ENCODE results near the gene CCDC6.
"Not testable (repeated sequence)": the region's sequence is repeated elsewhere in the genome, so short reads cannot be mapped to it uniquely, and the experiment has no call there.

Gene CCDC6

DNA sequence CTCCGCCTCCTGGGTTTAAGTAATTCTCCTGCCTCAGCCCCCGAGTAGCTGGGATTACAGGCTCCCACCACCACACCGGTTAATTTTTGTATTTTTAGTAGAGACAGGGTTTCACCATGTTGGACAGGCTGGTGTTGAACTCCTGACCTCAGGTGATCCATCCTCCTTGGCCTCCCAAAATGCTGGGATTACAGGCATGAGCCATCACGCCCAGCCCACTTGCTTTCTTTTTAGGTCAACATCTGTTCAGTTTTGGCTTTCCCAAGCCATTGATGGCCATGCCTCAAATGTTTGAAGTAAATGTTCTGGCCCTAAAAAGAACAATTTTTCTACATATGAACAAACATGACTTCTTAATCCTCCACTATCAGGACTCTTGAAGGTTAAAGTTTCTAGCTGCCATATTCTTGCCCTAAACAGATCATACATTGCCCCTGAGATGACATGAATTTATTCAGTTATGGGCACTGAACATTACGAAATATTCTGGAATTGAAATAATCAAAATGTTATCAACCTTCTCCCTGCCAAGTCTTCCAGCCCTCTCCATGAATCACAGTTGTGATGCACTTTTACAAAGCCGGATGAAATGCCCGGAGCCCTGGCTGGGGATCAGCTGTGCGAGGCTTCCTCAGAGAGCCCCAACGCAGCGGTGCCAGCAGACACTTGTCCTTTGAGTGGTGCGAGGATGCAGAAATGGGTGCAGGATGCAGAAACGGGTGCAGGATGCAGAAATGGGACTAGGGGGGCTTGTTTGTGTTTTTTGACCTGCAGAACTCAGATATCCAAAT, 156.0 kb downstream of the CCDC6 start:
- POLR2A ChIA-PET, result no interaction called here
- no peak for DNase-seq (ENCODE audit: extremely low spot score)
- no peak for TF ChIP-seq HDGF (IDR thresholded peaks at IDR 0.05; ENCODE audit: borderline replicate concordance)
- no peak for TF ChIP-seq ARNT (IDR thresholded peaks at IDR 0.05)
- no peak for TF ChIP-seq NFRKB (IDR thresholded peaks at IDR 0.05)
- TF ChIP-seq ZNF384 (IDR thresholded peaks at IDR 0.05), result no peak
- no peak for TF ChIP-seq FOXA1 (IDR thresholded peaks at IDR 0.05)
- no peak for TF ChIP-seq LEF1 (IDR thresholded peaks at IDR 0.05; ENCODE audit: borderline replicate concordance)
- CTCF ChIA-PET, result no interaction called here

DNA sequence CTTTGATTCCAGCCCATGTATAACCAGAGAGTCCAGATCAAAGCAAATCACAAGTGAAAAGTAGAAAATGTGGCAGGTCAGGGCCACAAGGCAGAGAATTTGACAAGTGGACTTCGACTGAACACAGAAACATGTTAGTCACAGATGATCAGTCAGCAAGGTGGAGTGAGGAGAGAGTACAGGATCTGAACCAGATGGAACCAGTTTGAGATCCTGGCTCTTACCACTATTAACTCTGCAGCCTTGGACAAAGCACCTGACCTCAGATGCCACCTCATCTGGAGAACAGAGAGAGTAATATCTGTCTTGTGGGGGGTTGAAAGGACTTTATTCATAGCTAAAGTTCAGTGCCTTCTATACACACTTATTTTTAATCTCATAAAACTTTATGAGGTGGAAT, 157.5 kb downstream of the CCDC6 start:
- POLR2A ChIA-PET, result no interaction called here
- CTCF ChIA-PET, result no interaction called here

GRCh38 chr10:59745163-59745650, 161.1 kb downstream of the CCDC6 start:
- no peak for DNase-seq (ENCODE audit: extremely low spot score)
- TF ChIP-seq ZNF384 (IDR thresholded peaks at IDR 0.05), result no peak
- TF ChIP-seq FOXA1 (IDR thresholded peaks at IDR 0.05), result no peak
- no peak for TF ChIP-seq CTBP1 (IDR thresholded peaks at IDR 0.05; ENCODE audit: borderline replicate concordance)
- no peak for TF ChIP-seq FOXM1 (IDR thresholded peaks at IDR 0.05; ENCODE audit: borderline replicate concordance)
- TF ChIP-seq TARDBP (IDR thresholded peaks at IDR 0.05), result no peak
- TF ChIP-seq ELF4 (IDR thresholded peaks at IDR 0.05), result no peak
- TF ChIP-seq LEF1 (IDR thresholded peaks at IDR 0.05; ENCODE audit: borderline replicate concordance), result no peak
- no peak for TF ChIP-seq HDGF (IDR thresholded peaks at IDR 0.05; ENCODE audit: borderline replicate concordance)
- TF ChIP-seq BHLHE40 (IDR thresholded peaks at IDR 0.05; ENCODE audit: borderline replicate concordance), result no peak
- no peak for TF ChIP-seq SP1 (IDR thresholded peaks at IDR 0.05)
- TF ChIP-seq FOXK2 (IDR thresholded peaks at IDR 0.05), result no peak
- TF ChIP-seq L3MBTL2 (conservative IDR thresholded peaks at IDR 0.05), result no peak
- TF ChIP-seq ARNT (IDR thresholded peaks at IDR 0.05), result no peak
- TF ChIP-seq SUZ12 (IDR thresholded peaks at IDR 0.05), result no peak
- POLR2A ChIA-PET, result interaction anchor here (0.6 kb wide), 1 partner anchor 43 kb away, joined by 3 read pairs; no protein-coding TSS in a partner anchor
- CTCF ChIA-PET, result no interaction called here

More for the DNA sequence above, 157.5 kb downstream of the CCDC6 start:
- DNase-seq (ENCODE audit: extremely low spot score), result no peak
- no peak for TF ChIP-seq CTBP1 (IDR thresholded peaks at IDR 0.05; ENCODE audit: borderline replicate concordance)
- TF ChIP-seq BHLHE40 (IDR thresholded peaks at IDR 0.05; ENCODE audit: borderline replicate concordance), result no peak
- no peak for TF ChIP-seq NFRKB (IDR thresholded peaks at IDR 0.05)
- no peak for TF ChIP-seq TARDBP (IDR thresholded peaks at IDR 0.05)
- no peak for TF ChIP-seq L3MBTL2 (conservative IDR thresholded peaks at IDR 0.05)
- no peak for TF ChIP-seq SP1 (IDR thresholded peaks at IDR 0.05)
- TF ChIP-seq ARNT (IDR thresholded peaks at IDR 0.05), result no peak
- no peak for TF ChIP-seq FOXM1 (IDR thresholded peaks at IDR 0.05; ENCODE audit: borderline replicate concordance)
- no peak for TF ChIP-seq ZNF384 (IDR thresholded peaks at IDR 0.05)
- TF ChIP-seq FOXA1 (IDR thresholded peaks at IDR 0.05), result no peak
- TF ChIP-seq HDGF (IDR thresholded peaks at IDR 0.05; ENCODE audit: borderline replicate concordance), result no peak
- no peak for TF ChIP-seq SUZ12 (IDR thresholded peaks at IDR 0.05)

- POLR2A ChIA-PET, result interaction anchor here (0.6 kb wide), 1 partner anchor 44 kb away, joined by 3 read pairs; no protein-coding TSS in a partner anchor
- CTCF ChIA-PET; DNase-seq (ENCODE audit: extremely low spot score): not testable (repeated sequence)
These were observed 161.6 kb downstream of the CCDC6 start for GRCh38 chr10:59744762-59745161.

DNA sequence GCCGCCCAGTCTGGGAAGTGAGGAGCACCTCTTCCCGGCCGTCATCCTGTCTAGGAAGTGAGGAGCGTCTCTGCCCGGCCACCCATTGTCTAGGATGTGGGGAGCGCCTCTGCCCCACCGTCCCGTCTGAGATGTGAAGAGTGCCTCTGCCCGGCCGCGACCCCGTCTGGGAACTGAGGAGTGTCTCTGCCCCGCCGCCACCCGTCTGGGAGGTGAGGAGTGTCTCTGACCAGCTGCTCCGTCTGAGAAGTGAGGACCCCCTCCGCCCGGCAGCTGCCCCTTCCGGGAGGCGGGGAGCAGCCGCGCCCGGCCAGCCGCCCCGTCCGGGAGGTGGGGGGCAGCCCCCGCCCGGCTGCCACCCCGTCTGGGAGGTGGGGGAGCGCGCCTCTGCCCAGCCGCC, 162.2 kb downstream of the CCDC6 start:
- CTCF ChIA-PET; DNase-seq (ENCODE audit: extremely low spot score); POLR2A ChIA-PET: not testable (repeated sequence)

GRCh38 chr10:59741583-59741982, 164.8 kb downstream of the CCDC6 start:
- POLR2A ChIA-PET, result no interaction called here
- TF ChIP-seq ARNT (IDR thresholded peaks at IDR 0.05) (no peak), L3MBTL2 (conservative IDR thresholded peaks at IDR 0.05) (no peak), HDGF (IDR thresholded peaks at IDR 0.05; ENCODE audit: borderline replicate concordance) (no peak), TARDBP (IDR thresholded peaks at IDR 0.05) (no peak), FOXK2 (IDR thresholded peaks at IDR 0.05) (no peak), PKNOX1 (IDR thresholded peaks at IDR 0.05) (no peak), ELF4 (IDR thresholded peaks at IDR 0.05) (no peak), NFRKB (IDR thresholded peaks at IDR 0.05) (no peak), SUZ12 (IDR thresholded peaks at IDR 0.05) (no peak), FOXA1 (IDR thresholded peaks at IDR 0.05) (no peak), ZNF384 (IDR thresholded peaks at IDR 0.05) (no peak), SP1 (IDR thresholded peaks at IDR 0.05) (no peak)
- CTCF ChIA-PET, result no interaction called here
- DNase-seq (ENCODE audit: extremely low spot score), result no peak

GRCh38 chr10:59741048-59741447, 165.3 kb downstream of the CCDC6 start:
- TF ChIP-seq HDGF (IDR thresholded peaks at IDR 0.05; ENCODE audit: borderline replicate concordance) (no peak), ARNT (IDR thresholded peaks at IDR 0.05) (no peak), TARDBP (IDR thresholded peaks at IDR 0.05) (no peak), LEF1 (IDR thresholded peaks at IDR 0.05; ENCODE audit: borderline replicate concordance) (no peak), L3MBTL2 (conservative IDR thresholded peaks at IDR 0.05) (no peak), FOXM1 (IDR thresholded peaks at IDR 0.05; ENCODE audit: borderline replicate concordance) (no peak), SUZ12 (IDR thresholded peaks at IDR 0.05) (no peak), CTBP1 (IDR thresholded peaks at IDR 0.05; ENCODE audit: borderline replicate concordance) (no peak), BHLHE40 (IDR thresholded peaks at IDR 0.05; ENCODE audit: borderline replicate concordance) (no peak), FOXK2 (IDR thresholded peaks at IDR 0.05) (no peak), ZNF384 (IDR thresholded peaks at IDR 0.05) (no peak), PKNOX1 (IDR thresholded peaks at IDR 0.05) (no peak), NFRKB (IDR thresholded peaks at IDR 0.05) (no peak), ELF4 (IDR thresholded peaks at IDR 0.05) (no peak), FOXA1 (IDR thresholded peaks at IDR 0.05) (no peak), SP1 (IDR thresholded peaks at IDR 0.05) (no peak)
- DNase-seq (ENCODE audit: extremely low spot score), result no peak
- ChIA-PET CTCF (no interaction called here), POLR2A (no interaction called here)

All from HEK293T (cell line).